NCI-H2227 (cell line): ENCODE measurements around the gene PLEKHN1.

Experiments used
- DNase-seq: peaks from one replicate; lab custom pipeline; 2025; ENCODE audit not compliant: unreplicated experiment; lab: John Stamatoyannopoulos, UW

Gene PLEKHN1

DNA sequence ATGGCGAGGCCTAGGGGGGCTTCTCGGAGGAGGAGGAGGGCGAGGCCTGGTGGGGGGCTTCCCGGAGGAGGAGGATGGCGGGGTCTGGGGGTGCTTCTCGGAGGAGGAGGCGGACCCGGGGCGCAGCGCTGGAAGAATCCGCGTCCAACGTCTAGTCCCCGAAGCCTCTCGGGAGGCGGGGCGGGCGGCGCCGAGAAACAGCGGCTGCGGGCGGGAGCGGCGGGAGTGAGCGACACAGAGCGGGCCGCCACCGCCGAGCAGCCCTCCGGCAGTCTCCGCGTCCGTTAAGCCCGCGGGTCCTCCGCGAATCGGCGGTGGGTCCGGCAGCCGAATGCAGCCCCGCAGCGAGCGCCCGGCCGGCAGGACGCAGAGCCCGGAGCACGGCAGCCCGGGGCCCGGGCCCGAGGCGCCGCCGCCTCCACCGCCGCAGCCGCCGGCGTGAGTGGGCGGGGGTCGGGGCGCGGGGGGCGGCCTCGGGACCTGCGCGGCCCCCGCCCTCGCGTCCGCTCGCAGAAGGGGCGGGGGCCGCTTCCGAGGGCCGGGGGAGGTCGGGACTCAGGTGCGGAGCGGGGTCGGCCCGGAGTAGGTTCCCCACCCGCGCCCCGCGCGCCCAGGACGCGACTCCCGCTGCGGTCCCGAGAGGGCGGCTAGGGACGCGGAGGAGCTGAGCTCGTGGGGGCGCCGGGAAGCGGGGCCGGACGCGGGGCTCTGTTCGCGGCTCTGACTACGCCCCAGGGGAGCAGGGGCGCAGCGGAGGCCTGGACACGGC is 5.7 kb upstream of the PLEKHN1 start, which contains the start of gene KLHL17:
TSS of gene KLHL17 (plus strand) at position 222 of the 769 bp plus-strand sequence. CDS start at position 332, 110 bp downstream.
- DNase-seq, result peak; percentile 75

DNA sequence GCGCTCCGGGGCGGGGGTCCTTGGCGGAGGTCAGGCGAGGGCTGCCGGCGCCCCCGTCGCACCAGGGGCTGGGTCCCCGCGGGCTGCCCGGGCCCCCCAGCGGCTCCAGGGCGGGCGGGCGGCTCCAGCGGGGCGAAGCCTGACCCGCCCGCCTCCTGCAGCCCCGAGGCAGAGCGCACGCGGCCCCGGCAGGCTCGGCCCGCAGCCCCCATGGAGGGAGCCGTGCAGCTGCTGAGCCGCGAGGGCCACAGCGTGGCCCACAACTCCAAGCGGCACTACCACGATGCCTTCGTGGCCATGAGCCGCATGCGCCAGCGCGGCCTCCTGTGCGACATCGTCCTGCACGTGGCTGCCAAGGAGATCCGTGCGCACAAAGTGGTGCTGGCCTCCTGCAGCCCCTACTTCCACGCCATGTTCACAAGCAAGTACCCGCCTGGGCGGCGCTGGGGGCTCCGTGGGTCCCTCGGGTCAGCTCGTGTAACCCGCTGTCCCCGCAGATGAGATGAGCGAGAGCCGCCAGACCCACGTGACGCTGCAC is 5.1 kb upstream of the PLEKHN1 start:
- DNase-seq, result no peak

DNA sequence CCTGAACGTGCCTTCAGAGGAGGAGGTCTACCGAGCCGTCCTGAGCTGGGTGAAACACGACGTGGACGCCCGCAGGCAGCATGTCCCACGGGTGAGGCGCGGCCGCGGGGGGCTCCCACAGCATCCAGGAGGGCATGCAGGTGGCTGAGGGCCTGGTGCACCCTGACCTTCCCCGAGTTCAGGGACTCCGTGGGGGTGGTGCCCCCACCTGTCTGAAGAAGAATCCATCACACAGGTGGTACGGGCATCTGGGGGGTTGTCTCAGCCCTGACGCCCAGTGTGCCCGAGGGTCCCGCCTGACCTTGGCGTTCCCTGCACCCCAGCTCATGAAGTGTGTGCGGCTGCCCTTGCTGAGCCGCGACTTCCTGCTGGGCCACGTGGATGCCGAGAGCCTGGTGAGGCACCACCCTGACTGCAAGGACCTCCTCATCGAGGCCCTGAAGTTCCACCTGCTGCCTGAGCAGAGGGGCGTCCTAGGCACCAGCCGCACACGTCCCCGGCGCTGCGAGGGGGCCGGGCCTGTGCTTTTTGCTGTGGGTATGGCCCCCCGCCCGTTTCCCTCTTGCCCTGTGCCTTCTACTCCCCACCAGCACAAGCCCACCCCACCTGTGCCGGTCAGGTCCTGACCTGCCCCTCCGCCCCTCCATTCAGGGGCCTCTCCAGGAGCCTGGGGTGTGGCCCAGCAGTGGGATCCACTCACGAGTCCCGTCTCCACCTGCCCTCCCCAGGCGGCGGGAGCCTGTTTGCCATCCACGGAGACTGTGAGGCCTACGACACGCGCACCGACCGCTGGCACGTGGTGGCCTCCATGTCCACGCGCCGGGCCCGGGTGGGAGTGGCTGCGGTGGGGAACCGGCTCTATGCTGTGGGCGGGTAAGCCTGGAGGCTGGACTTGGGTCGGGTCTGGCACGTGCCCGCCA is 3.6 kb upstream of the PLEKHN1 start:
- DNase-seq, result no peak

DNA sequence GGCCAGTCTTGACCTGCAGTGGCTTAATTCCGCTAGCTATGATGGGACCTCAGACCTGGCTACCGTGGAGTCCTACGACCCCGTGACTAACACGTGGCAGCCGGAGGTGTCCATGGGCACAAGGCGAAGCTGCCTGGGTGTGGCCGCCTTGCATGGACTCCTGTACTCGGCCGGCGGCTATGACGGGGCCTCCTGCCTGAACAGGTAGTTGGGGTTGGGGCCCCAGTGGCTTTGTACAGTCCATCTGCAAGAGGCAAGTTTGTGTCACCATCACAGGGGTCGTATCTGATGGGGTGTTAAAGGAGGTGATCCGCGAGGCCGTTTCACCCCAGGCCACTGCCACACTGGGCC is 3.0 kb upstream of the PLEKHN1 start:
- no peak for DNase-seq

DNA sequence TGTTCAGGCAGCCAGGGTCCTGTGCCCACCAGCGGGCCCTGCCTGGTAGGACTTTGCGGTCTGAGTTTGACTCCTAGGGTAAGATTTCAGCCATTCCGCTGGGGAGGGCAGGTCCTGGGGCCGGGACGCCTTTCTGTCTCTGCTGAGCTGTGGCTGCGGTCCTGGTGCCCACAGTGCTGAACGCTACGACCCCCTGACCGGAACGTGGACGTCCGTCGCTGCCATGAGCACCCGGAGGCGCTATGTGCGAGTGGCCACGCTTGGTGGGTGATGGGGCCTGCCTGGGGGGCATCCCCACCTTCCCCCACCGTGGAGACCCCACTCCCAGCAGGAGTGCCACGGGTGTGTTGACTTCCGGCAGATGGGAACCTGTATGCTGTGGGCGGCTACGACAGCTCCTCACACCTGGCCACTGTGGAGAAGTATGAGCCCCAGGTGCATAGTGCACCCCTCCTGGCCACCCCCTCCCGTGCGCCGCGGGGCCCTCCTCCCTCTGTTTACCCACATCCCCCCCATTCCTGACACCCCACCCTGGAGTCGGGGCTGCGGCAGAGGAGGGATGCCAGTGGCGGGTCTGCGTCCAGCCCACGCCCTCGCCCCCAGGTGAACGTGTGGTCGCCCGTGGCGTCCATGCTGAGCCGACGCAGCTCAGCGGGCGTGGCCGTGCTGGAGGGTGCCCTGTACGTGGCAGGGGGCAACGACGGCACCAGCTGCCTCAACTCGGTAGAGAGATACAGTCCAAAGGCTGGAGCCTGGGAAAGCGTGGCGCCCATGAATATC is 2.3 kb upstream of the PLEKHN1 start:
- no peak for DNase-seq

DNA sequence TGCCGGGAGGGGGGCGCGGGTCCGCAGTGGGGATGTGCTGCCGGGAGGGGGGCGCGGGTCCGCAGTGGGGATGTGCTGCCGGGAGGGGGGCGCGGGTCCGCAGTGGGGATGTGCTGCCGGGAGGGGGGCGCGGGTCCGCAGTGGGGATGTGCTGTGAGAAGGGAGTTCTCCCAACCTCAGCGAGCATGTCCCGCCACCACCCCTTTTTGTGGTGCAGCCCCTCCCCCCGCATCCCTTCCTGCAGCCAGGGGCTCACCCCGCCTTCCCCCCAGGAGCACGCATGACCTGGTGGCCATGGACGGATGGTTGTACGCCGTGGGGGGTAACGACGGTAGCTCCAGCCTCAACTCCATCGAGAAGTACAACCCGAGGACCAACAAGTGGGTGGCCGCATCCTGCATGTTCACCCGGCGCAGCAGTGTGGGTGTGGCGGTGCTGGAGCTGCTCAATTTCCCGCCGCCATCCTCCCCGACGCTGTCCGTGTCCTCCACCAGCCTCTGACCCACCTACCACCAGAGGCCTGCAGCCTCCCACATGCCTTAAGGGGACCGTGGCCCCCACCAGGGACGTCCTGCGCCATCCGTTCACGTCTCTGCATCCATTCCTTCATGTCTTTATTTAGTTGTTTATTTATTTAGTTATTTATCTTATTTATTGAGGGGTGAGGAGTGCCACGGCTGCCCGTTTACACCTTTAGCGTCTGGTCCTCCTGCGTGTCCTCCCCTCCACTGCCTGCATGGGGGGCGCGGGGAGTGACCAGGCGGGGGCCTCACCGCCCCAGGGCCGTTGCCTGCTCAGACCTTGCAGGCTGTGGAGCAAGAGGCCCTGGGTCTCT is 1.4 kb upstream of the PLEKHN1 start:
- no peak for DNase-seq

DNA sequence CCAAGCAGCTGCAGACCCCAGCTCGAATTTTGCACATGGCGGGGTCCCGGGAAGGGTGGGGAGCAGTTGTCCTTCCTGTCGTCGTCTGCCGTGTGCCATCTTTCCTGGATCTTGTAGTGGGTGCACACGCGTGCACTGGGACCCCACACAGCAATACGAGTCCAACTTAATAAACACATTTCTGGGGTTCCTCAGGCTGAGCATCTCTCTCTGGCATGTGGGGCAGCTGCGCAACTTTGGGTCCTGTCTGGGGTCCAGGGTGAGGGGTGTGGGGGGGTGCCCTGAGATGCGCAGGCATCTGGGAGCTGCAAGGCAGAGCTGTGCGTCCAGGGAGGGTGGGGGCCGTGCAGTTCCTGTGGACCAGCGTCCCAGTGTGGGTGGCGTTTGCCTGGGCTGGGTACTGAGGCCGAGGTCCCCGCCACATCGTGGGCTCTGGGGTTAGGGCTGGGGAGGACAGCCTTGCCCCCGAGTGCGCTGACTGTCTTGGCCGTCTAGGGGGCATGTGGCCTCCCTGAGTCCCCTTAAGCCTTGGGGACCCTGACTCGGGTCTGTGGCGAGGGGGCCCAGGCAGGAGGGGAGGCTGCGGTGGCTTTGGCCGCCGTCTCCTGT is 652 bp upstream of the PLEKHN1 start:
- DNase-seq, result no peak

DNA sequence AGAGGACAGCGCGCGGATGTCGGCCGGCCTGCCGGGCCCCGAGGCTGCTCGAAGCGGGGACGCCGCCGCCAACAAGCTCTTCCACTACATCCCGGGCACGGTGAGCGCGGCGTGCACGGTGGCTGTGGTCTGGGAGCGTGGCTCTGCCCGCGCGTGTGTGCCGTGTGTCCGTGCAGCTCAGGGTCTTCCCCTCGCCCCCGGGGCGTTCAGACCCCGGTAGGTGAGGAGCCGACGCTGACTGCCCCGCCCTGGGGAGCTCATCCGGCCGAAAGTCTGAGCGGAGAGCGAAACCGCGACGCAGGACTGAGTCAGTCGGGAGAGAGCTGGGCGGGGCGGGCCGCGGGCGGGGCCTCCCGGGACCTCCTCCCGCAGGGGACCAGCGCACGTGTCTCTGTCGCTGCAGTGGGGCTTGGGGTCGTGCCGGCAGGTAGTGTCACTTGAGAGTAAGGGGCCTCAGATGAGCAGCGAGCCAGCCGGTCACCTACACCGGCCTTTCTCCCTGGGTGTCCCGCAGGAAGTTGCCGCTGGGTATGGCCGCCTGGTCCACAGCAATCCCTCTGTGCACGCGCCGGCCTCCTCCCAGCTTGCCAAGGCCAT is 520 bp downstream of the PLEKHN1 start:
- peak; percentile 38 for DNase-seq

DNA sequence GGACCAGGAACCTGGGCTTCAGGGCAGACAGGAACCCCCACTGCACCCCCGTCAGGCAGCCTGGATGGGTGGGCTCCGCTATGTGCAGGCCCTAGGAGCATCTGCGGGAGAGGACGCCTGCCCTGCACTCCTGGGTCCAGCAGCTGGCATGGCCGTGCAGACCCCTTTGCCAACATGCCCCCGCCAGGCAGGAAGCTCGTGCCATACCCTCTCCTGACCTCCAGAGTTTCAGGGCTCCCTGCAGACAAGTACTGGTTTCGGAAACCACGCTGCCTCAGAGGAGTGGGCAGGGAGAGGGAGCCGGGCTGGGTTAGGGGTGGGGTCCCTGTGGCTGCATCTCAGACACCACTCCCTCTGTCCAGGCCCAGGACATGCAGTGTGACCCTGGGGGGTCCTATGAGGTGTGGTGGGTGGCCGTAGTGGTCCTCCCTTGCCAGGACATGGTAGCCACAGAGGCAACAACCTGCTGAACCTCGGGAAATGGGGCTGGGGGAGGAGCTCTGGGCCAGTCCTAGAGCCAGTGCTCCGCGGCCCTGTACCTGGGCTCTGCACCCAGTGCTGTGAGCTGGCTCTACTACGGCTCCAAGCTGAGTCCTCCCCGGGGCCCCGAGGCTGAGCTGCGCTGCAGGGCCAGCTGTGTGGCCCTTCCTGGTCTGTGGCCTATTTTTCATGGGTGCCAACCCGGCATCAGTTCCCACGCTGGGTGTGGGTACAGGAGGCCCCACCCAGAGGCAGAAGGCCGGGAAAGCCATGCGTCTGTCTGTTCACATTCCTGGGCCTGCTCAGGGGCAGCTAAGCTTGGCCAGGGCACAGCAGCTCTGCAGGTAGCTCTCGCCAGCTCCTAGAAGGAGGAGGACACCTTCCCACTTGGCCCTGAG is 1.4 kb downstream of the PLEKHN1 start:
- DNase-seq, result no peak

DNA sequence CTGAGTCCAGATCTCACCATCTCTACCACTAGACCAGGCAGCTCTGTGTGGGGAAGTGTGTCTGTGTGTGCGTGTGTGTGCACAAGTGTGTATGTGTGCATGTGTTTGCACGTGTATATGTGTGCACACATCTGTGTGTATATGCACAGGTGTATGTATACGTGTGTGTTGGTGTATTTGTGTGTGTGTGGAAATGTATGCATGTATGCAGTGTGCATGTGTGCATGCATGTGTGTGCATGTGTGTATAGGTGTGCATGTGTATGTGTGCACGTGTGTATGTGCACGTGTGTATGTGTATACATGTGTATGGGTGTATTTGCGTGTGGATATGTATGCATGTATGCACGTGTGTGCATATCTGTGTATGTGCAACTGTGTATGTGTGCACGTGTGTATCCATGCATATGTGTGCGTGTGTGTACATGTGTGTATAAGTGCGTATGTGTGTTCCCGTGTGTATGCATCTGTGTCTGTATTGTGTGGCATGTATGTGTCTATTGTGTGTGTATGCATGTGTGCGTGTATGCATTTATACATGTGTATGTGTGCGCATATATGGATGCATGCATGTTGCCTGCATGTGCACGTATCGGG is 3.1 kb downstream of the PLEKHN1 start:
- DNase-seq, result no peak

DNA sequence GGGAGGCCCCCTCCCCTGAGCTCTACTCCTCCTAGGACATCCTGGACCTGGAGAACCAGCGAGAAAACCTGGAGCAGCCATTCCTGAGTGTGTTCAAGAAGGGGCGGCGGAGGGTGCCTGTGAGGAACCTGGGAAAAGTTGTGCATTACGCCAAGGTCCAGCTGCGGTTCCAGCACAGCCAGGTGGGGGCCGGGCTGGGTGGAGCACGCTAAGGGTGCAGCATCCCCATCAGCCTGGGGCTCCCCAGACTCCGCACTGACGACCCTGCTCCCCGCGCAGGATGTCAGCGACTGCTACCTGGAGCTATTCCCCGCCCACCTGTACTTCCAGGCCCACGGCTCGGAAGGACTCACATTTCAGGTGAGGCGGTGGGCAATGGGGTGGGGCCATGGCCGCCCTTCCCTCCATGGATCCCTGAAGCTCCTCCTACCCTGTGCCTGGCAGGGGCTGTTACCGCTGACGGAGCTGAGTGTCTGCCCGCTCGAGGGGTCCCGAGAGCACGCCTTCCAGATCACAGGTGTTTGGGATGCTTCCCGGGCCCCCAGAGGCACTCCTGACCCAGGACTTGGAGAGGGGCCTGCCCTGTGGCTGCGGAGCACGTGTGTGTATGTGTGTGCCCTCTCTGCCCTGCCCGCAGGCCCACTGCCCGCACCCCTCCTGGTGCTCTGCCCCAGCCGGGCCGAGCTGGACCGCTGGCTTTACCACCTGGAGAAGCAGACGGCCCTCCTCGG is 4.1 kb downstream of the PLEKHN1 start:
- DNase-seq, result no peak

DNA sequence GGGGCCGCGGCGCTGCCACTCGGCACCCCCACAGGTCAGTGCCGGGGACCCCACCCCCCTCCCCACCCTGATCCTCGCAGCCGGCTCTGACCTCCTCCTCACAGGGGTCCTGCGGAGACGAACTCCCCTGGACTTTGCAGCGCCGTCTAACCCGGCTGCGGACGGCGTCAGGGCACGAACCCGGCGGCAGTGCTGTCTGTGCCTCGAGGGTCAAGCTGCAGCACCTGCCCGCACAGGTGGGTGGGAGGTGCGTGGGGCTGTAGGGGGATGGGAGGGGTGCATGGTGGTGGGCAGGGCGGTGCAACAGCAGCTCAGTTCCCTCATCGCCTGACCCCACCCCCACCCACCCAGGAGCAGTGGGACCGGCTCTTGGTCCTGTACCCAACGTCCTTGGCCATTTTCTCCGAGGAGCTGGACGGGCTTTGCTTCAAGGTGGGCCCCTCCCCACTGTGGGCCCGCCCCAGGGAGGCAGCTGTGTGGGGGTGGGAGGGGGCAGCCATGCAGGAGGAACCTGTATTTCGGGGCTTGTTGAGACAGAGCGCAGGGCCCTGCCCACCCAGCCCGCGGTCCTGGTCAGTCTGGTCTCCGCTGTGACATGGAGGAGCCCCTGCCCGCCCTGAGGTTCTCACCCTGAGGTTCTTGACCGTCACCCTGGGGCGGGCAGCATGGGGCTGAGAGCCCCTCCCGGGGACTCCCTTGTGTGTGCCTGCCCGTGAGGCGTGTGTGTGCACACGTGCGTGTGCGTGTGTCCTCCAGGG is 4.9 kb downstream of the PLEKHN1 start:
- DNase-seq, result no peak

DNA sequence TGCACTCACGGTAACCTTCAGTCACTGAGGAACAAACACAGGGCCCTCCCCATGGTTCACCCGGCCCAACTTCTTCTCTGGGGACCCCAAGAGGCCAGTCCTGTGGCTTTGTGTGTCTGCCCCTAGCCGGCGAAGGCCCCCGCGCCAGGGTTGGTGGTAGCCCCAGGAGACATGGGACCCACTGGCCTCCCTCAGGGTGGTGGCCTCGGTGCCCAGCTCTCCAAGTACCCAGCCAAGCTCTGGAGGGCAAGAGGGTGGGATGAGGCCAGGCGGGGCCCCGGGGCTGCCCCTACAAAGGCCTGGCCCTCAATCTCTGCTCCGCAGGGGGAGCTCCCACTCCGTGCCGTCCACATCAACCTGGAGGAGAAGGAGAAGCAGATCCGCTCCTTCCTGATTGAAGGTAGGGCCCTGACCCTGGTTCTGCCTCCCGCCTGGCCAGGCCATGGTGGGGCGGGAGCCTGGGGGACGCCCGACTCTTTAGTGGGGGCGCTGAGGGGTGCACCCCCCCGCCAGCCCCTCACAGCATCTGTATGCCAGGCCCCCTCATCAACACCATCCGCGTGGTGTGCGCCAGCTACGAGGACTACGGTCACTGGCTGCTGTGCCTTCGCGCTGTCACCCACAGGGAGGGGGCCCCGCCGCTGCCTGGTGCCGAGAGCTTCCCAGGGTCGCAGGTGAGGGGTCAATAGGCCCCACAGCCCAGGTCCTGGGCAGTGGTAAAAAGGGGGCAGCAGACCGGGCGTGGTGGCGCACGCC is 5.6 kb downstream of the PLEKHN1 start:
- DNase-seq, result no peak

DNA sequence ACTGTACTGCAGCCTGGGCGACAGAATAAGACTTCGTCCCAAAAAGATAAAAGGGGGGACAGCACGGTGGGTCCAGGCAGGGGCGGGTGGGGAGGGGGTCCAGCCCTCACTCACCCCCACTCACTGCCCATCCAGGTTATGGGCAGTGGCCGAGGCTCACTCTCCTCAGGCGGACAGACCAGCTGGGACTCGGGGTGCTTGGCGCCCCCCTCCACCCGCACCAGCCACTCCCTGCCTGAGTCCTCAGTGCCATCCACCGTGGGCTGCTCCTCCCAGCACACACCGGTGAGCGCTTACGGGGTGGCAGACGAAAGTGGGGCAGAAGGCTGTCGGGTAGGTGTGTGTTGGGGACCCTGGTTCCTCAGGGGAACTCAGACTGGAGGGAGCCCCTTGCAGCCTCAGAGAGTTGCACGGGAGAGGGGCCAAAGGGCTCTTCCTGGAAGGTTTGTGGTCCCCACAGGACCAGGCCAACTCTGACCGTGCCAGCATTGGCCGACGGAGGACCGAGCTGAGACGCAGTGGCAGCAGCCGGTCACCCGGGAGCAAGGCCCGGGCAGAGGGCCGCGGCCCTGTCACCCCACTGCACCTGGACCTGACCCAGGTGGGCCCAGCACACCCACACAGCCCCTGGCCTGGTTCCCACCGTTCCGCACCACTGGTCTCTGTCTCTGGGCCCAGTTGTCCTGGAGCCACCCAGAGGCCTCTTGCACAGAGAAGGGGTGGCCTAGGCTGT is 6.6 kb downstream of the PLEKHN1 start:
- no peak for DNase-seq
